Colonic mucosa (tissue), 4 donors: ENCODE data around the gene SMYD5. TPM values are rescaled to one million over a fixed set of nuclear protein-coding genes. Genes with fewer than 3 reads are reported as not detected.

Experiments used
- DNase-seq: peaks from one replicate; pipeline ENCODE4 v3.0.0-alpha.2; 2020
- H3K27ac ChIP-seq: fragments of 200-600 bp; one replicate; pipeline ENCODE4 v1.8.0; 2021
- H3K27me3 ChIP-seq: fragments of 200-600 bp; one replicate; pipeline ENCODE4 v1.8.0; 2021
- H3K36me3 ChIP-seq: fragments of 200-600 bp; one replicate; pipeline ENCODE4 v1.8.0; 2021
- H3K4me1 ChIP-seq: fragments of 200-600 bp; one replicate; pipeline ENCODE4 v1.8.0; 2021; ENCODE audit warnings: mild to moderate bottlenecking
- H3K4me3 ChIP-seq: fragments of 200-600 bp; one replicate; pipeline ENCODE4 v1.8.0; 2021
- H3K9ac ChIP-seq, 2 donors: one replicate each; pipeline ENCODE4 v1.7.0; 2013; ENCODE audit warnings: control low read depth in 2 of 2, low read depth in 2 of 2, low read length in 2 of 2
- H3K9me3 ChIP-seq: fragments of 200-600 bp; one replicate; pipeline ENCODE4 v1.8.0; 2021
- intact Hi-C: fragments of 100-400 bp; cut with DNase I; formaldehyde crosslinking; loops from one replicate; pipeline ENCODE4 v1.14.1; 2022
- total RNA-seq, 2 donors: library from RNA; stranded (reverse); fragmentation: NEBNext Ultra II Directional in 1 of 2; extraction: Animal tissue kit (Norgen Biotek cat#: 25700) in 1 of 2; gene quantifications; one replicate each; pipeline ENCODE4 v1.2.1, GENCODE V29; 2021
- TF ChIP-seq, protein P1 (sequence below): fragments of 200-600 bp; IDR thresholded peaks from one replicate; pipeline ENCODE4 v1.8.0; 2022; ENCODE audit warnings: antibody characterized with exemption, mild to moderate bottlenecking
- donor health status: healthy.
- donor health status: DM: no; HTN: no; CAD: no.
- donor health status: DM: no; HTN: no; CAD: no.

Gene SMYD5
- total RNA-seq, 2 donors from 2014 or later: 9.4 to 18.9 TPM

- H3K4me3 ChIP-seq: no peak overlapping the region
- intact Hi-C loops: no loop called here
- no peaks in the 10 kb centered on the region for H3K4me1 ChIP-seq
- no peaks in the 10 kb centered on the region for H3K36me3 ChIP-seq
- TF ChIP-seq, protein P1, sequence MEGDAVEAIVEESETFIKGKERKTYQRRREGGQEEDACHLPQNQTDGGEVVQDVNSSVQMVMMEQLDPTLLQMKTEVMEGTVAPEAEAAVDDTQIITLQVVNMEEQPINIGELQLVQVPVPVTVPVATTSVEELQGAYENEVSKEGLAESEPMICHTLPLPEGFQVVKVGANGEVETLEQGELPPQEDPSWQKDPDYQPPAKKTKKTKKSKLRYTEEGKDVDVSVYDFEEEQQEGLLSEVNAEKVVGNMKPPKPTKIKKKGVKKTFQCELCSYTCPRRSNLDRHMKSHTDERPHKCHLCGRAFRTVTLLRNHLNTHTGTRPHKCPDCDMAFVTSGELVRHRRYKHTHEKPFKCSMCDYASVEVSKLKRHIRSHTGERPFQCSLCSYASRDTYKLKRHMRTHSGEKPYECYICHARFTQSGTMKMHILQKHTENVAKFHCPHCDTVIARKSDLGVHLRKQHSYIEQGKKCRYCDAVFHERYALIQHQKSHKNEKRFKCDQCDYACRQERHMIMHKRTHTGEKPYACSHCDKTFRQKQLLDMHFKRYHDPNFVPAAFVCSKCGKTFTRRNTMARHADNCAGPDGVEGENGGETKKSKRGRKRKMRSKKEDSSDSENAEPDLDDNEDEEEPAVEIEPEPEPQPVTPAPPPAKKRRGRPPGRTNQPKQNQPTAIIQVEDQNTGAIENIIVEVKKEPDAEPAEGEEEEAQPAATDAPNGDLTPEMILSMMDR: no peak
- no peak overlapping the region for H3K27ac ChIP-seq
- H3K27me3 ChIP-seq: peaks cover 18% of the 10 kb centered on the region
- H3K9ac ChIP-seq: no peak overlapping the region
- no peak for DNase-seq
- H3K9me3 ChIP-seq: no peaks in the 10 kb centered on the region
Measured at GRCh38 chr2:73174244-73174643, 39.8 kb upstream of the SMYD5 start.

- peaks cover 18% of the 10 kb centered on the region for H3K27me3 ChIP-seq
- no peaks in the 10 kb centered on the region for H3K9me3 ChIP-seq
- TF ChIP-seq, protein P1: no peak
- peak overlapping the region; percentile 51 for H3K4me3 ChIP-seq
- H3K36me3 ChIP-seq: no peaks in the 10 kb centered on the region
- H3K4me1 ChIP-seq: no peaks in the 10 kb centered on the region
- intact Hi-C loops: loop anchor here (5.0 kb wide), 2 partner anchors 183 to 283 kb away; no protein-coding TSS in a partner anchor
- H3K27ac ChIP-seq: no peak overlapping the region
- DNase-seq: no peak
- peak overlapping the region in 1 of 2 donors; percentile 56 for H3K9ac ChIP-seq
Measured at GRCh38 chr2:73174941-73175662, 38.9 kb upstream of the SMYD5 start.

GRCh38 chr2:73175663-73176204 lies 38.3 kb upstream of the SMYD5 start:
- TF ChIP-seq, protein P1: no peak
- peak; percentile 80 for DNase-seq
- Histone ChIP-seq H3K9ac (peak overlapping the region; percentile 34 to 63), H3K9me3 (no peaks in the 10 kb centered on the region), H3K27ac (no peak overlapping the region), H3K4me3 (peak overlapping the region; percentile 51), H3K36me3 (no peaks in the 10 kb centered on the region), H3K4me1 (no peaks in the 10 kb centered on the region), H3K27me3 (peaks cover 18% of the 10 kb centered on the region)
- intact Hi-C loops: loop anchor here (5.0 kb wide), 2 partner anchors 183 to 283 kb away; no protein-coding TSS in a partner anchor

DNA sequence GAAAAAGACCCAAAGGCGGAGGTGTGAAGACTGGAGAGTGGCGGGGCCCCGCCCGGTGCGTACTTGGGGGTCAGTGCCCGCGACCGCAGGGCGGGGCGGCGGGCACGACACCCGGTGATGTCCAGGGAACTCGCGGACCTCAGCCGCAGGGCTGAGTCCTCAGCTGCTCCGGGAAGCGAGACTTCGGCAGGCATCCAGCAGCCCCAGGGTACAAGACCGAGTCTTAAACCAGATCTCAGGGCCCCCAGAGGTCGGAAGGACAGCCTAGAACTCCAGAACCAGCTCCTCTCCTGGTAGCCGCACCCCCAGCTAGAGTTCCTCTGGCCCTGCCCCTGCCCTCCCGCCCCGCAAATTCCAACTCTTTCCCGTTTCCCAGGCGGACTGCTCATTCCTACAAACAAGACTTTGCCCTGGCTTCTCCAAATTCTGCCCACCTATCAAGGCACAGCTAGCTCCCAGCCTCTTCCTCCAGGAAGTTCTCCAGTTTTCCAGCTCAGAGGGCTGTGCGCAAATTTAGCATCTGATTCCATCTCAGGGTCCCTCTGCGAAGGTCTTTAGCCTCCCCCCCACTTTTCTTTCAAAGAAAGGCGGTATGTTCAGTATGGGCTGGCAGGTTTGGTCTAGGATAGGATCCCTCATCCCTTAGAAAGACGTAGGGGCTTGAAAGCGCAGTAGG lies 37.7 kb upstream of the SMYD5 start:
- peaks cover 18% of the 10 kb centered on the region for H3K27me3 ChIP-seq
- intact Hi-C loops: loop anchor here (5.0 kb wide), 2 partner anchors 184 to 284 kb away; no protein-coding TSS in a partner anchor
- peak; percentile 53 for DNase-seq
- peak overlapping the region; percentile 51 for H3K4me3 ChIP-seq
- H3K9ac ChIP-seq: peak overlapping the region; percentile 63 to 74
- no peaks in the 10 kb centered on the region for H3K4me1 ChIP-seq
- no peaks in the 10 kb centered on the region for H3K36me3 ChIP-seq
- H3K9me3 ChIP-seq: no peaks in the 10 kb centered on the region
- TF ChIP-seq, protein P1: no peak
- H3K27ac ChIP-seq: peak overlapping the region; percentile 21

- TF ChIP-seq, protein P1: peak; percentile 99
- Histone ChIP-seq H3K27me3 (peaks cover 18% of the 10 kb centered on the region), H3K4me1 (no peaks in the 10 kb centered on the region), H3K36me3 (no peaks in the 10 kb centered on the region), H3K27ac (peak overlapping the region; percentile 21), H3K4me3 (peak overlapping the region; percentile 51), H3K9ac (peak overlapping the region; percentile 28 to 74), H3K9me3 (no peaks in the 10 kb centered on the region)
- intact Hi-C loops: loop anchor here (5.0 kb wide), 2 partner anchors 185 to 285 kb away; no protein-coding TSS in a partner anchor
- DNase-seq: peak; percentile 93
Measured at GRCh38 chr2:73176881-73177644, 37.0 kb upstream of the SMYD5 start.
